HepG2 (cell line): Measurements from ENCODE around the gene GRIN3A. TPM values are rescaled to one million over a fixed set of nuclear protein-coding genes. Genes with fewer than 3 reads are reported as not detected.

ENCODE experiments used
- ATAC-seq: fragments of 200-7000 bp; cut with Tn5 transposase; 3 replicates; pipeline ENCODE4 v1.9.1; 2020; ENCODE audit warnings: mild to moderate bottlenecking, moderate library complexity
- BruUV-seq: library from RNA; stranded (reverse); fragments of 400-500 nt; replicated peaks from 2 replicates; lab custom pipeline; 2021; lab: Mats Ljungman, UMichigan
- CTCF ChIA-PET: fragments of 300-600 bp; formaldehyde crosslinking; extraction: SDS; loops from one replicate; lab custom pipeline; 2021; ENCODE audit warnings: low total read pairs, inconsistent platforms, low intra/inter-chr PET ratio; lab: Yijun Ruan, JAX
- POLR2A ChIA-PET: fragments of 350-600 bp; sonication (Branson Sonifier 250); formaldehyde crosslinking; loops from one replicate; lab custom pipeline; 2020; ENCODE audit warnings: antibody characterized with exemption, inconsistent platforms; lab: Yijun Ruan, JAX
- DNase-seq: peaks from one replicate; pipeline ENCODE4 v3.0.0-alpha.2; 2015; ENCODE audit warnings: low spot score
- FAIRE-seq: peaks from 3 replicates; lab custom pipeline; 2011; peaks lifted over from hg19 to GRCh38; lab: Jason Lieb, UNC
- H2AFZ ChIP-seq: one replicate; pipeline ENCODE4 v1.6.1; 2011; ENCODE audit warnings: low read length, inconsistent platforms
- H3K27ac ChIP-seq: fragments of 300-600 bp; 3 replicates; pipeline ENCODE4 v1.8.0; 2011; ENCODE audit warnings: mixed run types, mild to moderate bottlenecking, mixed read lengths, low read length, inconsistent platforms; ENCODE audit not compliant: insufficient read depth; ENCODE audit errors: extremely low read length
- H3K27me3 ChIP-seq, 2 experiments: fragments of 200-600 bp in 1 of 2; 2 replicates in 1 of 2; 3 replicates in 1 of 2; pipeline versions ENCODE4 v1.6.0 to v1.8.0; 2011; ENCODE audit warnings: low read length in 2 of 2, mild to moderate bottlenecking in 2 of 2, moderate library complexity in 2 of 2, inconsistent platforms in 1 of 2; ENCODE audit not compliant: insufficient read depth in 2 of 2, control insufficient read depth in 1 of 2
- H3K36me3 ChIP-seq, 2 experiments: fragments of 200-600 bp in 1 of 2; replicated peaks in 1 of 2; 2 replicates in 1 of 2; 3 replicates in 1 of 2; pipeline versions ENCODE4 v1.5.1 to v1.8.0; 2011; ENCODE audit warnings: low read length in 2 of 2, inconsistent platforms in 1 of 2; ENCODE audit not compliant: insufficient read depth in 2 of 2, control insufficient read depth in 1 of 2
- H3K4me1 ChIP-seq: 2 replicates; pipeline ENCODE4 v1.5.1; 2012; ENCODE audit warnings: low read length, inconsistent platforms; ENCODE audit not compliant: insufficient read depth
- H3K4me2 ChIP-seq: 2 replicates; pipeline ENCODE4 v1.6.0; 2011; ENCODE audit warnings: low read depth, low read length, inconsistent platforms
- H3K4me3 ChIP-seq, 3 experiments: fragments of 200-600 bp in 1 of 3; sonication (generic), shearing (Covaris generic) in 1 of 3; replicated peaks in 1 of 3; 2 replicates each; pipeline ENCODE4 v1.5.1; 2011 to 2016; ENCODE audit warnings: low read length in 3 of 3, inconsistent platforms in 2 of 3, low read depth in 2 of 3, mild to moderate bottlenecking in 2 of 3, control low read depth in 1 of 3, mixed read lengths in 1 of 3; ENCODE audit not compliant: insufficient read depth in 1 of 3
- H3K79me2 ChIP-seq: one replicate; pipeline ENCODE4 v1.6.1; 2011; ENCODE audit warnings: low read length, inconsistent platforms; ENCODE audit not compliant: insufficient read depth
- H3K9ac ChIP-seq: 2 replicates; pipeline ENCODE4 v1.6.0; 2011; ENCODE audit warnings: mild to moderate bottlenecking, low read depth, low read length, inconsistent platforms; ENCODE audit not compliant: insufficient read depth
- H3K9me3 ChIP-seq: 2 replicates; pipeline ENCODE4 v1.5.1; 2012; ENCODE audit warnings: mild to moderate bottlenecking, low read length
- H4K20me1 ChIP-seq: 2 replicates; pipeline ENCODE4 v1.6.0; 2011; ENCODE audit warnings: inconsistent platforms, mild to moderate bottlenecking, low read length, moderate library complexity; ENCODE audit not compliant: insufficient read depth
- ELK4 ChIP-seq: sonication (generic); formaldehyde crosslinking; IDR thresholded peaks from 2 replicates; pipeline ENCODE4 v1.9.0; 2021; ENCODE audit warnings: missing genetic modification reagents, borderline replicate concordance
- REXO4 ChIP-seq: sonication (generic); formaldehyde crosslinking; IDR thresholded peaks from 2 replicates; pipeline ENCODE4 v1.8.0; 2022; ENCODE audit warnings: missing genetic modification reagents, mild to moderate bottlenecking, borderline replicate concordance
- ZFYVE20 ChIP-seq: sonication (generic); formaldehyde crosslinking; IDR thresholded peaks from 2 replicates; pipeline ENCODE4 v1.8.0; 2023; ENCODE audit warnings: low read depth, mild to moderate bottlenecking, moderate library complexity, missing genetic modification reagents, borderline replicate concordance
- ZNF337 ChIP-seq: sonication (generic); formaldehyde crosslinking; IDR thresholded peaks from 2 replicates; pipeline ENCODE4 v1.5.1; 2020; ENCODE audit warnings: missing genetic modification reagents, low read depth, mild to moderate bottlenecking, borderline replicate concordance
- ZNF512B ChIP-seq: sonication (generic); formaldehyde crosslinking; IDR thresholded peaks from 2 replicates; pipeline ENCODE4 v1.5.1; 2020; ENCODE audit warnings: missing genetic modification reagents, mild to moderate bottlenecking, borderline replicate concordance
- ZNF546 ChIP-seq: sonication (generic); formaldehyde crosslinking; conservative IDR thresholded peaks from 2 replicates; pipeline ENCODE4 v1.8.1; 2023; ENCODE audit warnings: mild to moderate bottlenecking, missing genetic modification reagents
- ZNF773 ChIP-seq: sonication (generic); formaldehyde crosslinking; IDR thresholded peaks from 2 replicates; pipeline ENCODE4 v1.4.0; 2020; ENCODE audit warnings: missing genetic modification reagents, borderline replicate concordance
- WGBS: methylation state at CpG from one replicate; pipeline ENCODE4 v1.1.6; 2017; ENCODE audit warnings: low lambda C conversion rate; 5-methylcytosine and 5-hydroxymethylcytosine counted together
- in situ Hi-C: cut with HindIII; loops from 2 replicates; pipeline ENCODE4 v1.10.0; 2017; ENCODE audit warnings: low pct_unique_long_range_greater_than_20kb; ENCODE audit not compliant: extremely low pct_ligation_motif_present
- intact Hi-C: fragments of 100-400 bp; cut with micrococcal nuclease; formaldehyde crosslinking; loops from one replicate; pipeline ENCODE4 v1.10.0; 2022; ENCODE audit not compliant: unreplicated experiment
- polyA plus RNA-seq, 8 experiments: library from polyadenylated mRNA; depleted of rRNA in 3 of 8; stranded (reverse) in 7 of 8; unstranded in 1 of 8; fragments of >200 nt; fragmentation: Illumina TruSeq in 4 of 8; extraction: Trizol in 4 of 8; gene quantifications; 2 replicates each; pipeline versions ENCODE4 v1.2.1 to v1.2.3, GENCODE V29; 2011 to 2016; ENCODE audit warnings: low read depth in 4 of 8, missing spikeins in 1 of 8, mixed read lengths in 1 of 8; ENCODE audit not compliant: insufficient read depth in 1 of 8
- total RNA-seq, 5 experiments: library from RNA; depleted of rRNA; stranded (reverse); fragments of >200 nt; fragmentation: Illumina TruSeq; extraction: Trizol; gene quantifications; 2 replicates each; pipeline ENCODE4 v1.2.3, GENCODE V29; 2016; ENCODE audit warnings: low read depth in 1 of 5

Gene GRIN3A
- total and polyA plus RNA-seq, 2 of the 13 experiments (the other 11 are each of a cell fraction or from before 2014, with no cell fraction given): not detected

- intact Hi-C loops: no loop called here
- H3K4me3 ChIP-seq: no peak overlapping the region
- TF ChIP-seq ZNF546 (CRISPR knock-in tag): no peak
- TF ChIP-seq ELK4: no peak
- no peak for TF ChIP-seq ZNF512B
- TF ChIP-seq ZNF337: no peak
- no peak for TF ChIP-seq REXO4 (CRISPR knock-in tag)
- TF ChIP-seq ZFYVE20 (CRISPR knock-in tag): no peak
- TF ChIP-seq ZNF773 (CRISPR knock-in tag): no peak
- TF ChIP-seq, all 625 proteins: peak for 0
- no peak overlapping the region for H3K9ac ChIP-seq
- WGBS: 38% methylated on average over 4 of the region's 4 CpGs
- no peaks in the 10 kb centered on the region for H3K4me1 ChIP-seq
- DNase-seq: no peak
- H4K20me1 ChIP-seq: no peaks in the 10 kb centered on the region
- no peaks in the 10 kb centered on the region for H3K36me3 ChIP-seq
- H3K79me2 ChIP-seq: no peaks in the 10 kb centered on the region
- no peak overlapping the region for H3K4me2 ChIP-seq
- POLR2A ChIA-PET: no interaction called here
- CTCF ChIA-PET: no interaction called here
- no TSS peak for BruUV-seq
- no peak overlapping the region for H3K27ac ChIP-seq
- no peaks in the 10 kb centered on the region for H3K9me3 ChIP-seq
- ATAC-seq: no peak
- in situ Hi-C loops: no loop called here
- H3K27me3 ChIP-seq: no peaks in the 10 kb centered on the region
- FAIRE-seq: no peak
- no peak overlapping the region for H2AFZ ChIP-seq
Observed at GRCh38 chr9:101587332-101588043, 151.0 kb downstream of the GRIN3A start.
